Measurements from ENCODE around the gene TRAPPC2B. TPM values are rescaled to one million over a fixed set of nuclear protein-coding genes. Genes with fewer than 3 reads are reported as not detected.
A peak's percentile ranks its signal among the peaks of the same experiment; 100 is the strongest.

The TRAPPC2B gene
- total RNA-seq, 2 experiments from 2014 or later = 6.0 to 7.4 TPM

- ATAC-seq (peak; percentile 2), DNase-seq (peak; percentile 7)
- ChIA-PET CTCF (no interaction called here), POLR2A (no interaction called here)
- H3K36me3 Mint-ChIP-seq (ENCODE audit: low read depth) = peaks cover 55% of the 10 kb centered on the region
- intact Hi-C loops (cut with micrococcal nuclease) = no loop called here
- peaks cover 27% of the 10 kb centered on the region for H3K4me1 Mint-ChIP-seq (ENCODE audit: low read depth)
- no peak for TF ChIP-seq CTCF (IDR thresholded peaks at IDR 0.05)
- peaks cover 36% of the 10 kb centered on the region for H3K9me3 Mint-ChIP-seq
- H3K27ac Mint-ChIP-seq = peak overlapping the region; percentile 93
- no peaks in the 10 kb centered on the region for H3K27me3 Mint-ChIP-seq
- H3K4me3 Mint-ChIP-seq = peak overlapping the region; percentile 96
Measured at GRCh38 chr19:57351867-57352266, 11.5 kb upstream of the TRAPPC2B start.

- POLR2A ChIA-PET = no interaction called here
- peaks cover 83% of the 10 kb centered on the region for H3K36me3 Mint-ChIP-seq (ENCODE audit: low read depth)
- peaks cover 20% of the 10 kb centered on the region for H3K4me1 Mint-ChIP-seq (ENCODE audit: low read depth)
- CTCF ChIA-PET = no interaction called here
- intact Hi-C loops (cut with micrococcal nuclease) = no loop called here
- no peak for DNase-seq
- H3K4me3 Mint-ChIP-seq = no peak overlapping the region
- TF ChIP-seq CTCF (IDR thresholded peaks at IDR 0.05) = no peak
- no peak for ATAC-seq
- peaks cover 51% of the 10 kb centered on the region for H3K9me3 Mint-ChIP-seq
- no peak overlapping the region for H3K27ac Mint-ChIP-seq
- H3K27me3 Mint-ChIP-seq = no peaks in the 10 kb centered on the region
Measured at GRCh38 chr19:57355916-57356315, 7.4 kb upstream of the TRAPPC2B start.

- no peak overlapping the region for H3K4me3 Mint-ChIP-seq
- H3K4me1 Mint-ChIP-seq (ENCODE audit: low read depth) = peaks cover 10% of the 10 kb centered on the region
- no peak for ATAC-seq
- no peak for DNase-seq
- no peak overlapping the region for H3K27ac Mint-ChIP-seq
- ChIA-PET POLR2A (no interaction called here), CTCF (interaction anchor here (0.8 kb wide), 1 partner anchor 27 kb away, joined by 4 read pairs; no protein-coding TSS in a partner anchor)
- TF ChIP-seq CTCF (IDR thresholded peaks at IDR 0.05) = no peak
- no peaks in the 10 kb centered on the region for H3K27me3 Mint-ChIP-seq
- H3K36me3 Mint-ChIP-seq (ENCODE audit: low read depth) = peaks cover 77% of the 10 kb centered on the region
- H3K9me3 Mint-ChIP-seq = peaks cover 52% of the 10 kb centered on the region
- intact Hi-C loops (cut with micrococcal nuclease) = no loop called here
Measured at GRCh38 chr19:57357406-57357805, 5.9 kb upstream of the TRAPPC2B start.

GRCh38 chr19:57359300-57359699 is 4.1 kb upstream of the TRAPPC2B start:
- intact Hi-C loops (cut with micrococcal nuclease) = no loop called here
- POLR2A ChIA-PET = no interaction called here
- peaks cover 14% of the 10 kb centered on the region for H3K4me1 Mint-ChIP-seq (ENCODE audit: low read depth)

GRCh38 chr19:57362419-57362818 is 932 bp upstream of the TRAPPC2B start:
- TF ChIP-seq CTCF (IDR thresholded peaks at IDR 0.05) = no peak
- H3K36me3 Mint-ChIP-seq (ENCODE audit: low read depth) = peaks cover 47% of the 10 kb centered on the region
- peaks cover 34% of the 10 kb centered on the region for H3K9me3 Mint-ChIP-seq
- ATAC-seq (no peak), DNase-seq (no peak)
- intact Hi-C loops (cut with micrococcal nuclease) = loop anchor here (10.0 kb wide), 1 partner anchor 78 kb away; the partner anchor contains the start of gene ZNF460
- peak overlapping the region; percentile 86 for H3K4me3 Mint-ChIP-seq
- POLR2A ChIA-PET = interaction anchor here (1.7 kb wide), 1 partner anchor 8 kb away, joined by 4 read pairs; no protein-coding TSS in a partner anchor
- CTCF ChIA-PET = no interaction called here
- peaks cover 14% of the 10 kb centered on the region for H3K4me1 Mint-ChIP-seq (ENCODE audit: low read depth)
- H3K27ac Mint-ChIP-seq = peak overlapping the region; percentile 97
- H3K27me3 Mint-ChIP-seq = no peaks in the 10 kb centered on the region

More at GRCh38 chr19:57359300-57359699, 4.1 kb upstream of the TRAPPC2B start:
- no peaks in the 10 kb centered on the region for H3K27me3 Mint-ChIP-seq
- no peak overlapping the region for H3K27ac Mint-ChIP-seq
- TF ChIP-seq CTCF (IDR thresholded peaks at IDR 0.05) = no peak
- CTCF ChIA-PET = no interaction called here
- DNase-seq (no peak), ATAC-seq (no peak)
- no peak overlapping the region for H3K4me3 Mint-ChIP-seq
- peaks cover 48% of the 10 kb centered on the region for H3K9me3 Mint-ChIP-seq
- peaks cover 70% of the 10 kb centered on the region for H3K36me3 Mint-ChIP-seq (ENCODE audit: low read depth)
